GM21528 (cell line): ENCODE data around the gene CREG2.

Source experiments
- ATAC-seq: cut with Tn5 transposase; IDR thresholded peaks from one replicate; pipeline ENCODE4 v1.9.1; 2021; ENCODE audit warnings: mild to moderate bottlenecking, moderate library complexity; ENCODE audit not compliant: unreplicated experiment, low FRiP score

The CREG2 gene

GRCh38 chr2:101387151-101387834 is at the start of gene CREG2:
Gene CREG2 (minus strand): TSS chr2:101387503. CDS start chr2:101387457, 46 bp downstream.
- ATAC-seq, result no peak

- no peak for ATAC-seq
Measured at GRCh38 chr2:101435001-101435862, 47.9 kb upstream of the CREG2 start.

GRCh38 chr2:101433465-101433864 is 46.2 kb upstream of the CREG2 start:
- no peak for ATAC-seq

GRCh38 chr2:101432411-101433181 is 45.3 kb upstream of the CREG2 start:
- ATAC-seq, result no peak

- no peak for ATAC-seq
Measured at GRCh38 chr2:101431486-101431885, 44.2 kb upstream of the CREG2 start.

- ATAC-seq, result no peak
Measured at GRCh38 chr2:101430156-101430555, 42.9 kb upstream of the CREG2 start.

- no peak for ATAC-seq
Measured at GRCh38 chr2:101429453-101429852, 42.1 kb upstream of the CREG2 start.

GRCh38 chr2:101428422-101429176 is 41.3 kb upstream of the CREG2 start:
- ATAC-seq, result no peak

GRCh38 chr2:101427743-101428142 is 40.4 kb upstream of the CREG2 start:
- no peak for ATAC-seq

GRCh38 chr2:101427240-101427639 is 39.9 kb upstream of the CREG2 start:
- ATAC-seq, result no peak

GRCh38 chr2:101426822-101427221 is 39.5 kb upstream of the CREG2 start:
- ATAC-seq, result no peak

GRCh38 chr2:101420623-101421022 is 33.3 kb upstream of the CREG2 start:
- ATAC-seq, result no peak

GRCh38 chr2:101419096-101419663 is 31.9 kb upstream of the CREG2 start:
- no peak for ATAC-seq

GRCh38 chr2:101418460-101419095 is 31.3 kb upstream of the CREG2 start:
- ATAC-seq, result no peak

- no peak for ATAC-seq
Measured at GRCh38 chr2:101416609-101417008, 29.3 kb upstream of the CREG2 start.

GRCh38 chr2:101415884-101416283 is 28.6 kb upstream of the CREG2 start:
- ATAC-seq, result no peak

- ATAC-seq, result no peak
Measured at GRCh38 chr2:101415220-101415619, 27.9 kb upstream of the CREG2 start.

GRCh38 chr2:101412092-101412694 is 24.9 kb upstream of the CREG2 start:
- no peak for ATAC-seq

- no peak for ATAC-seq
Measured at GRCh38 chr2:101410746-101411145, 23.4 kb upstream of the CREG2 start.
